AG08395 (cell line): ENCODE data around the gene STX2.
"Not testable (repeated sequence)": the region's sequence is repeated elsewhere in the genome, so short reads cannot be mapped to it uniquely, and the experiment has no call there.

Experiments
- DNase-seq: peaks from one replicate; pipeline ENCODE4 v3.0.0; 2012; ENCODE audit warnings: mixed read lengths, low spot score

STX2 gene

DNA sequence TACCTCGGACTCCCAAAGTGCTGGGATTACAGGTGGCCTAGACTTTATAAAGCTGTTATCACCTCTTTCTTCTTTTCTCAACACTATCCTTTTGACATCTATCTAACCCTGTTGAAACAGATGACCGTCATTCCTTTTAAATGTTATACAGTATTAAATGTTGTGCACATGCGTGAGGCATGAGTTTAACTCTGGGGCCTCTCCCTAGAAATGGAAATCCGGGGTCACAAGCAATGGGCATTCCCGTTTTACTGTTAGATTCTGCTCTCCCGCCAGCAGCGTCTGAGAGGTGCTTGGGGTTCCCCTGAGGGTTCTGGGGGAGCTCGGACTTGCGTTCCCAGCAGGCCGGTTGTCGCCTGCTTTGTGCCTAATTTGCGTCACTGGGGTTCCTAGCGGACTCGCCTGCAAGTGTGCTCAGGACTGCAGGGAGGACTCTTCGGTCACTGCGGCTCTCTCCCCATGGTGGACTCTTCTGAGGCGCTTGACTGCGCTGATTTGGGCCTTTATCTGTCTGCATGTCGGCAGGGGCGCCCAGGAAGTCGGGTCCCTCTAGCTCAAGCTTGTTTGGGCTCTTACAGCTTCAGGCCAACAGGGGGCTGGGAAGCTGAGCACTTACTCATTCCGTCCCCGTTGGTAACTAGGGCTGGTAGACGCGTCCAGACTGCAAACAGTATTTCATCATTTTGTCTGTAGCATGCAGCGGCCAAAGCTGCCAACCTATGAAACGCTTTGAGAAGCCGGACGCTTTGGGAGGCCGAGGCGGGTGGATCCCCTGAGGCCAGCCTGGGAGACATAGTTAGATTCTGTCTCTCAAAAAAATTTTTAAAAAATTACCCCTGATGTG, 31.6 kb upstream of the STX2 start:
- peak; percentile 91 for DNase-seq

DNA sequence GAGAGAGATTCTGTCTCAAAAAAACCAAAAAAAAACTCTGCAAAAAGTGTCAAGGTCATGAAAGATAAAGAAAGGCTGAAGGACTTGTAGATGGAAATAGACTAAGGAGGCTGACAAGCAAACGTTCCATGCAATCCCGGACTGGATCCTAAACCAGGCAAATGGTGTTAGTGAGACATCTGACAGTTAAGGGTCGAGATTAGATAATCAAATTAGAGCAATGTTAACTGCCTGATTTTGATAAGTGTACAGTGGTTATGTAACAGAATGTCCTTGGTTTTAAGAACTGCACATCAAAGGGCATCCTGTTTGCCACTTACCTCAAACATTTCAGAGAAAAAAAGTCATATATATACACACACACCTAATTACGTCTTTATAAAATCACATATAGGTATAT, 29.4 kb upstream of the STX2 start:
- DNase-seq = no peak

DNA sequence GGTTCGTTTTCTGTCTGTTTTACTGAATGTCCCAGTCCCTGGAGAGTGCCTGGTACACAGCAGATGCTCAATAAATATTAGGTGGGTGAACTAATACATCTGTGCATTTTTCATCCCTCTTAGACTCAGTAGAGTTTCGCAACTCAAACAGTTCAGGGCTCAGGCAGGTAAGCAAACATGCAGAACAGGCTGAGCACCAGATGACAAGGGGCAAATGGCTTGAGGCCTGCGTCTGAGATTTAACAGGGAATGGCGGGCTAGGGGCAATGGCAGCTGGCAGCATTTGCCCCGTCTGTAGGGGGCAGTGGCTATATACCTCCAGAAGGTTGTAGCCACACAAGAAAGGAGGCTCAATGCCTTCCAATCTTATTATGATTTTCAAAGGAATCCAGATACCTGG, 24.2 kb upstream of the STX2 start:
- no peak for DNase-seq

DNA sequence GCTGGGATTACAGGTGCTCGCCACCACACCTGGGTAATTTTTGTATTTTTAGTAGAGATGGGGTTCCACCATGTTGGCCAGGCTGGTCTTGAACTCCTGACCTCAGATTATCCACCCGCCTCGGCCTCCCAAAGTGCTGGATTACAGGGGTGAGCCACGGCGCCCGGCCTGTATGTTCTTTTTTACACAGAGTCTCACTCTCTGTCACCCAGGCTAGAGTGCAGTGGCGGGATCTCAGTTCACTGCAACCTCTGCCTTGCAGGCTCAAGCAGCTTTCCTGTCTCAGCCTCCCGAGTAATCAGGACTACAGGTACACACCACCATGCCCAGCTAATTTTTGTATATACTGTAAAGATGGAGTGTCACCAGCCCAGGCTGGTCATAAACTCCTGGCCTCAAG, 23.7 kb upstream of the STX2 start:
- DNase-seq = not testable (repeated sequence)

DNA sequence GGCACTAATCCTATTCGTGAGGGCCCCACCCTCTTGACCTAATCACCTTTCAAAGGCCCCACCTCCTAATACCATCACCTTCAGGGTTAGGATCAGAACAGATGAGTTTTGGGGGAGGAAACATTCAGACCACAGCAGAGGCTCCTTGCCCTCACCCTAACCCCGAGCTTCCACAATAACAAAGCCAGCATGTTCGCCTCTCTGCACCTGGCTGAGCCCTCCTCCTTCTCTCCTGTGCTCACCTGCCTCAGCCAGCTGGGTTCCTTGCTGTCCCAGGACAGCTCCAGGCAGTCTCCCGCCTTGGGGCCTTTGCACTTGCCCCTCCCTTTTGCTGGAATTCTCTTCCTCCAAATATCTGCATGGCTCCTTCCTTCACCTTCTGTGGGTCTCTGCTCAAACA, 23.1 kb upstream of the STX2 start:
- DNase-seq = no peak

DNA sequence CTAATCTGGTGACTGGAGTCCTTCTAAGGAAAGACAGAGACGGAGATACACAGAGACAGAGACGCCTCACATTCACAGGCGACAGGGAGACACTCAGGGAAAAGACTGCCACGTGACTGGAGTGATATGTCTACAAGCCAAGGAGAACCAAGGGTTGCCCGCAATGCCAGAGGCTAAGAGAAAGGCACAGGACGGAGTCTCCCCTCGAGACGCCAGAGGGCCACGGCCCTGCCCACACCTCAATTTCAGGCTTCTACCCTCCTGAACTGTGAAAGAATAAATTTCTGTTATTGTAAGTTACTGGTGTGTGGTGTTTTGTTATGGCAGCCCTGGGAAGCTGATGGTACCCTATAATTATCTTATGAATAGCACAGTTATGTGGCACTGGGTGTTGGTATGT, 21.3 kb upstream of the STX2 start:
- DNase-seq = no peak

DNA sequence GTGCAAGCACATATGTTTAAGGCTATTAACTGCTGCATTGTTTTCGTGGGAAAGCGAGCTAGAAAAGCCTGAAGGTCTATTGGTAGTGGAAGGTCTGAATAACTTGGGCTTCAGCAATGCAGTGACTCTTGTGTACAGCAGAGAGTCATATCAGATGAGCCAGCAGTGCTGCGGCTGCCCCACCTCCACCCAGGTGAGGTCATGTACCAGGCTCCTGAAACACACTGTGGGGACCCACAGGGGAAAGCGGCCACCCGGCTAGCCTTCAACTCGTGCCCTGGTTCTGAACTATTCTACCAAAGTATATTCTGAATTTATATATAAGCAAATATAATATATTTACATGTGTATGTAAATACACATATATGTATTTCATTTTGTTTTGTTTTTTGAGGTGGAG, 20.1 kb upstream of the STX2 start:
- DNase-seq = no peak

DNA sequence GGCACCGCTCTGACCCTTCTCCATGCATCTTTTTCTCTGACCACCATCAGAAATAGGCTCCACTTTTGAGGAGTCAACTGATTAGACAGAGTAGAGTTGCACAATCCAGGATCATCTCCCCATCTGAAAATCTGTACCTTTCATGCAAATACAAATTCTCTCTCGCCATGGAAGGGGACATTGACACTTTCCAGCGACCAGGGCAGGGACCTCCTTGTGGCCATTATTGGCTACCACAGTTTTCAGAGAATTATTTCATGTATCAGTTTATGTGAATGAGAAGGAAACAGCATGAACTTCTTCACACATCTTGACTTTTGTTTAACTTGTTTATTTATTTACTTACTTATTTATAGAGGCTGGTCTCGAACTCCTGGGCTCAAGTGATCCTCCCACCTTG, 19.0 kb upstream of the STX2 start:
- DNase-seq = no peak

DNA sequence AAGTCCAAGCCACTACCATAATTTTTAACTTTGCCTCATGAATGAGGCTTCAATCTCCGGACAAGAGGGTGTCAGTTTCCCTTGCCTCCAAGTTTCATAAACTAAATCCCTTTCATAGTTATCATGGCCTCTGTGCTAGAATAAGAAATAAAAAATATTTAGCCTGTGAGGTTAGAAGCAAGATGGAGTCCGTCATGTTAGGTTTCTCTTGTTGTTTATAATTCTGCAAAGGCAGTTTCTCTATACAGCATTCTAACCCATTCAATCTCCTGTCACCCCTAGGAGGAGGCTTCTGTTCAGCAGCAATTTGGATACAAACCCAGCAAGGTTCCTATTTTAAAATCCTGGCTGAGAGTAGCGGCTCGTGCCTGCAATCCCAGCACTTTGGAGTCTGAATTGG, 17.0 kb upstream of the STX2 start:
- no peak for DNase-seq

DNA sequence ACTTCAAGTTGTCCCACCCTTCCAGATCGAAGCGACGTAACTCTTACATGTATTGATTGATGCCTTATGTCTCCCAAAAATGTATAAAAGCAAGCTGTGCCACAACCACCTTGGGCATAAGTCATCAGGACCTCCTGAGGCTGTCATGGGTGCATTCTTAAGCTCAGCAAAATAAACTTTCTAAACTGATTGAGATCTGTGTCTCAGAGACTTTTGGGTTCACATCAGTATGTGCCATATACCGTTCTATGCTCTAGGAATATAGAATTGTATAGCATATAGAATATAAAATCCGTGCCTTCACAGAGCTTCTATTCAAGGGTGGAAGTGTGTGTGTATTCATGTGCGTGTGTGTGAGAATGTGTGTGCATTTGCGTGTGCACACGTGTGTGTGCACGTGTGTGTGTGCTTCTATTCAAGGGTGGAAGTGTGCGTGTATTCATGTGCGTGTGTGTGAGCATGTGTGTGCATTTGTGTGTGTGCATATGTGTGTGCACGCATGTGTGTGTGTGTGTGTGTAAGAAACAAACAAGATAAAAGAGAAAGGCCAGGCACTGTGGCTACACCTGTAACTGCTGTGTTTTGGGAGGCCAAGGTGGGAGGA, 11.5 kb upstream of the STX2 start:
- no peak for DNase-seq

DNA sequence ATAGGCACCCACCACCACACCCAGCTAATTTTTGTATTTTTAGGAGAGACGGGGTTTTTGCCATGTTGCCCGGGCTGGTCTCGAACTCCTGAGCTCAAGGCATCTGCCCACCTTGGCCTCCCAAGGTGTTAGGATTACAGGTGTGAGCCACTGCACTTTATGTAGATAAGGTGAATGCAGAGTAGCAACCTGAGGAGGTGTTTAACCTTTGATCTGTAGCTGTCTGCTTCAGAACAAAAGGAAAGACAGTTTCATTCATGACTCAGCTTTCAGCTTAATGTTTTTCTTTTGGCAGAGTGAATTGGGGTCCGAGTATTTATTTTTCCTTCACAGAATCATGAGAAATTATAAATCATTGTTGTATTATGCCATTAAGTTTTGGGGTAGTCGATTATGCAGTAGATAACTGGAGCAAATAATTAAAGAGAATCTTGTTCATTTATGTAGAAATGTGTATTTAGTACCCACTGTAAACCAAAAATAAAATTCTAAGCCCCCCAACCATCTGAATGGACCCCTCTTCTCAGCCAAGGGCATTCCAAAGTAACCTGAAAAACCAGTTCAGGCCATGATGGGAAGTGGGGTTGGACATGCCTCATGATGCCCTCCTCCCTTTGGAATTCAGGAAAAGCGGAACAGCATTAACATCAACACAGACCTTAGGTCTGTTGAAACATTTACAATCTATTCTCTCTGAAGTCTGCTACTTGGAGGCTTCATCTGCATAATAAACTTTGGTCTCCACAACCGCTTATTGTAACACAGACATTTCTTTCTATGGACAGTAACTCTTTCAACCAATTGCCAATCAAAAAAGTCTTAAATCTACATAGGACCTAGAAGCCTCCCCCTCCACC, 10.7 kb upstream of the STX2 start:
- DNase-seq = no peak

DNA sequence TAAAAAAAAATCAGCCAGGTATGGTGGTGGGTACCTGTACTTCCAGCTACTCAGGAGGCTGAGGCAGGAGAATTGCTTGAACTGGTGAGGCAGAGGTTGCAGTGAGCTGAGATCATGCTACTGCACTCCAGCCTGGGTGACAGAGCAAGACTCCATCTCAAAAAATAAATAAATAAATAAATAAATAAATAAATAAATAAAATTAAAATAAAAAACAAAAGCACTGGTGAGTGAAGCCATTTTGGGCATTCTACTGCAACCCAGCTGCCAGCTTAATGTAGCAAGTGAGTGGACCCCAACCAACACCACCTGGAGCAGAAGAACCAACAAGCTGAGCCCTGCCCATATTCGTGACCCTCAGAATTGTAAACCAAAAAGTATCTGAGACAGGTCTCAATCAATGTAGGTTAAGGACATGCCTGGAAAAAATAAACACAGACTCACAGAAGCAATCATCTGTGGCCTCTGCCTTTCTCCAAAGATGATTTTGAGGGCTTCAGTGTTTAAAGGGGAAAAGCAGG, 9.8 kb upstream of the STX2 start:
- not testable (repeated sequence) for DNase-seq

DNA sequence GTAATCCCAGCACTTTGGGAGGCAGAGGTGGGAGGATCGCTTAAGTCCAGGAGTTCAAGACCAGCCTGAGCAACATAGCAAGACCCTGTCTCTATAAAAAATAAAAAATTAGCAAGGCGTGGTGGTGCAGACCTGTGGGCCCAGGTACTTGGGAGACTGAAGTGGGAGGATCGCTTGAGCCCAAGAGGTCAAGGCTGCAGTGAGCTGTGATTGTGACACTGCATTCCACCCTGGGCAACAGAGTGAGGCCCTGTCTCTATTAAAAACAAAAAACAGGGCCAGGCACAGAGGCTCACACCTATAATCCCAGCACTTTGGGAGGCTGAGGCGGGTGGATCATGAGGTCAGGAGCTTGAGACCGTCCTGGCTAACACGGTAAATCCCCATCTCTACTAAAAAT, 9.1 kb upstream of the STX2 start:
- DNase-seq = not testable (repeated sequence)

DNA sequence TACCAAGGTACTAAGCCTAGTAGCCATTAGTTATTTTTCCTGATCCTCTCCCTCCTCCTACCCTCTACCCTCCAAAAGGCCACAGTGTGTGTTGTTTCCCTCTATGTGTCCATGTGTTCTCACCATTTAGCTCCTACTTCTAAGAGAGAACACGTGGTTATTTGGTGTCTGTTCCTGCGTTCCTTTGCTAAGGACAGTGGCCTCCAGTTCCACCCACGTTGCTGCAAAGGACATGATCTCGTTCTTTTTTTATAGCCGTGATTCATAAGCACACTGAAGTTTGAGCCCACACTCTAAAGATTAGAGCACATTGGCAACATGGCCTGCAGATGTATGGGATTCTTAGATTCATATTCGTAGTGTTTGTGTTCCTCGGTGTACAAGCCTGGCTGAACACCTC, 8.1 kb upstream of the STX2 start:
- DNase-seq = peak; percentile 13

DNA sequence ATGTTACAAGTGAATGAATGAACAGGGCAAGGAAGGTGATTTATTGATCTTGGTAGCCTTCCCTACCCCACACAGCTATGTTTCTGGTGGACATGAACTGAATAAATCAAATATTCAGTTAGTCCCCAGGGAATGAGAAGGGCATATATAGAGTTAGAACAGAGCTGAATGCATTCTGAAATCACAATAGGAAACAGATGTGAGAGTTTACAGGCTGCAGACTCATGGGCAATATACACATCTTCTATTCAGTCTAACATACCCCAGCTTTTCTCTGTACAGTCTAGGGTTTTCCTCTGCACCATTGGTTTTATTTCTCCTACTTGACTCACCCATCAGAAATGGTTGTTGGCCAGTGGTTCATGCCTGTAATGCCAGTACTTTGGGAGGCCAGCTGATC, 7.3 kb upstream of the STX2 start:
- DNase-seq = peak; percentile 53

DNA sequence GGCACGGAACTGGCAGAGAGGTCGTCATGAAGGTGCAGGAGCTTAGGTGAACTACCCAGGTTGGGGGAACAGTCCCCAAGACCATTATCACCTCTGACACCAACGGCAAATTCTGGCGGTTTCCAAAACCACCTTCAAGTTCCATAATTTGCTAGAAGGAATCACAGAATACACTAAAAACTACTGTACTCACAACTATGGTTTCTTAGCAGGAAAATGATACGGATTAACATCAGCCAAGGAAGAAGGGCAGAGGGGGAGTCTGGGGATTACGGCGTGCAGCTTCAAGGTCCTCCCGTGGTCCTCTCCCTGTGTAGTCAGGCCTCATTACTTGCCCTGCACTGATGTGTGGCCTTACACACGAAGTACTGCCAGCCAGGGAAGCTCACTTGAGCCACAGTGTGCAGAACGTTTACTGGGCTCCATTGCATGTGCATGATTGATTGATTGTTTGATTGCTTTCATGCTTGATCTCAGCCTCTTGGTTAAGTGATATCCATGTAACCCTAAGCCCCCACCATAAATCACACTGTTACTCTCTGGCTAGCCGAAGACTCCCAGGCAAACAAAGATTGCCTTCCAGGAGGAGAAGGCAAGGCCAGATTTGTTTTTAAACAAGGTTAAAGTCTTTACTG, 837 bp upstream of the STX2 start:
- DNase-seq = no peak

DNA sequence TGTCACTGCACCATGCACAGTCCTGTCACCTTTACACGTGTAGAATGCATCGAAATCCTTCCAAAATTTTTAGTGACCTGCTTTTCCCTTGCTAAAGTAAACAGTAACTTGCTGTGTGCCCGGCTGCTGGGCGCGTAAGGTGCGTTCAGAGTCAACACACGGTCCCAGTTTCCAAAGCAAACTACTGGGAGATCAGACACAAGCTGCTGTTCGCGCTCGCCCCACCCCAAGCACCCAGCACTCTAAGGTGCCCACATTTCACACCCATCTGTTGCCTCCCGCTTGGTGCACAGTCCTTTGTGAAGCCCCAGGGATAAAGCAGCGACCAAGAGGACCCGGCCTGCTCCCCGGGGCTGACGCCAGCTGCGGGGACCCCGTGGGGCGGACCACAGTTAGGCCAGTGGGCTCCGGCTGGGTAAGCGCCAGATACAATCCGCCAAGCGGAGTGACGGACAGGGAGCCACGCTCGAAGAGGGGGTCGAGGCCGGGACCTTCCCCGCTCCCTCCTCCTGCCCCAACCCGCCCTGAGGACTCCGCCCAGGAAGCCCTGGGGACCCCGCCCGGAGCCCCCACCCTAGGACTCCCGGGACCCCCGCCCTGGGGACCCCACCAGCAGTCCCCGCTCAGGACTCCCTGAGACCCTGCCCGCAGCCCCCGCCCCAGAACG, 633 bp downstream of the STX2 start:
- DNase-seq = peak; percentile 44

DNA sequence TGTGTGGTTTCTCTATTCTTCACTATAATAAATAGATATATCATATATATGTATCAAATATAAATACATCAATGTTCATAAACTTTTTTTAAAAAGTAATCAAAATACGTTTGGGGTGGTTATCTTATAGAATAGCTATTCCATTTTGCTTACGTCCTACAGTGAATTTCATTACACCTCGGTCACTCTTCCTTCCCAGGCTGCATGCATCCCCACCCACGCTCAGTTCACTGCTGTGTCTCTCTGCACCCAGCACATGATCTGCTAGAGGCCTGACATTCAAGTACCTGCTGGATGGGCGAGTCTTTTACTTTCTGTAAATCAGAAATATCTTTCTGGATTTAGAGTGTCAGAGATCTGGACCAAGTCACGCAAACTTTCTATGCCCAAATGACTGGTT, 3.6 kb downstream of the STX2 start:
- DNase-seq = no peak

DNA sequence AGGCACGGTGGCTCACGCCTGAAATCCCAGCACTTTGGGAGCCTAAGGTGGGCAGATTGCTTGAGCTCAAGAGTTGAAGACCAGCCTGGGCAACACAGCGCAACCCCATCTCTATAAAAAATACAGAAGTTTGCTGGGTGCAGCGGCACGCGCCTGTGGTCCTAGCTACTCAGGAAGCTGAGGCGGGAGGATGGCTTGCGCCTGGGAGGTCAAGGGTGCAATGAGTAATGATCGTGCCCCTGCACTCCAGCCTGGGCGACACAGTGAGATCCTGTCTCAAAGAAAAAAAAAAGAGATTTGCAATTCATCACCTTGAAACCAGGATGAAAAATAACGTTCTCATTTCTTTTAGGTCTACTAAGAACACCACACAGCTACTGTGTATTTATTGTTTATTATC, 4.0 kb downstream of the STX2 start:
- DNase-seq = no peak

DNA sequence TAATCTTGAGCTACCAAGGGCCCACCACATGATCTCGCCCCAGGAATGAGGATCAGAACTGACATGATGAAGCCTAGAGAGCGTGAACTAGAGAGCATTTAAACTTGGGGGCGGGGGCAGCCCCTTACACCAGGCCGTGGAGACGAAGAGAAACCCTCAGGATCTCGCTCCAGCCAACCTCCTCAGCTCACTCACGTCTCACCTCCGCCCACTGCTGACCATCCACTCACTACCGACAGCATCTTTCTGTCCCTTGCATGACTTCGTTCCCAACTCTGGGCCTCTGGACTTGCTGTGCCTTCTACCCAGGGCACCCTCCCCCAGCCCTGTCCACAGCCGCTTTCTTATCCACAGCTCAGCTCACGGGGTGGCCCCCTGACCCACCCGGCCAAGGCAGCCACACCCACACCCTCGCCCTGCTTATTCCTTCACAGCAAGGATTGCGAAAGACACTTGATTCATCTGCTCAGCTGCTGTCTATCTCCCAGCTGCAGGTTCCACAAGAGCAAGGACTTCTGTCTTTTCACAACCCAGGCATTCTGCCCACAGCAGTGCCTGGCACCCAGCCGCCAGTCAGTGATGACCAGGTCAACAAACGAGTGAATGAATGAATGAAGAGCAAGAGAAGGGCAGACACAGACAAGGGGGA, 6.4 kb downstream of the STX2 start:
- peak; percentile 52 for DNase-seq

DNA sequence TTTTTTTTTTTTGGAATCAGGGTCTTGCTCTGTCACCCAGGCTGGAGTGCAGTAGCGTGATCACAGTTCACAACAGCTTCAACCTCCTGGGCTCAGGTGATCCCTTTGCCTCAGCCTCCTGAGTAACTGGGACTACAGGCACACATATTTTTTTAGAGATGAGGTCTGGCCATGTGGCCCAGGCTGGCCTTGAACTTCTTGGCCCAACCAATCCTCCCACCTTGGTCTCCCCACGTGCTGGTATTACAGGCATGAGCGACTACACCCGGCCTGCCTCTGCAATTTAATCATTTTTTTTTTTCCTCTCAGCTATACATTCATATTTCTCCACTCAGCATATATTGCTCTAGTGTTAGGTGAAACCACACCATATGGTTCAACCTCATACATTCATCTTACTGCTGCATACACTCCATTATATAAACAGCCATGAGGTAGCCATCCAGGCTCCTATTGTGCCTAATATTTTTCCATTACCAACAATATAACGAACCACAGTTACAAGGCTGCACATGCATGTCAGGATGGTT, 7.1 kb downstream of the STX2 start:
- DNase-seq = no peak
